Activated T-cell treated with anti-CD3 and anti-CD28 coated beads, Interleukin-2, amount 50 U/mL, for 48 hours (primary cell): ENCODE results near the gene SCN10A.

ENCODE experiments used
- DNase-seq, 2 experiments: peaks; one replicate each; pipeline ENCODE4 v3.0.0-alpha.2; 2020

Gene SCN10A

DNA sequence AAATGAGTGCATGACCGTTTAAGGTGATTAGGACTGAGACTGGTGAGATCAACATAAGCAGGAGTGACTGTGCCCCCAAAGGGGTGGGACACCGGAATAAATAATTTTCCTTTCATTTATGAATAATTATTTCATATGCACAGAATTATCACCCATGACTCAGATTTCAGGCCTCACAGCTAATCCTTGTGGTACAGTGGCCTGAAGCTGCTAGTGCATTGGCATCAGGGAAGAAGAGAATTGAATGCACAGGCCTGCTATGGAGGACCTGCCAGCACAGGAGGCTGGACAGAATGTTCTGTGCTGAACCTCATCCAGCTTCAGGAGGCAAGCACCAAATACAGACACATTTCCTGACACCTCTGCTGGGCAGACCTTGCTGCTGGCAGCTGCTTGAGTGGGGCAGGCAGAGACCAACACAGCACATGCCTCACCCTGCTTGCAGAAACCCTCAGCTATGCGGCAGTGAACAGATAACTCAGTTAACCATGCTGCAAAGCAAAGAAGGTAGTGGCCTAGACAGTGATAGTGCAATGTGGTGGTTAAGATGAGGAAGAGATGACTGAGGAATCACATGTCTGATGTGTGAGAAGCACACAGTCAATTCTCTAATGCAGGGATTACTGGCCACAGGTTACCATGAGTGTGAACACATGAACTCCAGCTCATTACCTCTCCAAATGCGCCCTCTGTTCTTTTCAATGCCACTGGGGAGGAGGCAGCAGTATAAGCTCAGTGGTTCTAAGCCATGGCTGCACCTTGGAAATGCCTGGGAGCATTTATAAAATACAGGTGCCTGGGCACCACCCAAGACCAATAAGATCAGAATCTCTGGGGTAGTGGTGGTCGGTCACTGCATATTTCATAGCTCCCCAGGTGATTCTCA lies 98.4 kb downstream of the SCN10A start:
- no peak for DNase-seq

- DNase-seq, result no peak
Observed at GRCh38 chr3:38713121-38713520, 102.9 kb downstream of the SCN10A start.

GRCh38 chr3:38711321-38711720 lies 104.7 kb downstream of the SCN10A start:
- DNase-seq, result no peak

GRCh38 chr3:38707730-38708129 lies 108.3 kb downstream of the SCN10A start:
- no peak for DNase-seq

- no peak for DNase-seq
Observed at GRCh38 chr3:38706961-38707360, 109.1 kb downstream of the SCN10A start.

- no peak for DNase-seq
Observed at GRCh38 chr3:38702231-38702630, 113.8 kb downstream of the SCN10A start.

- DNase-seq, result no peak
Observed at GRCh38 chr3:38698760-38699159, 117.3 kb downstream of the SCN10A start.

DNA sequence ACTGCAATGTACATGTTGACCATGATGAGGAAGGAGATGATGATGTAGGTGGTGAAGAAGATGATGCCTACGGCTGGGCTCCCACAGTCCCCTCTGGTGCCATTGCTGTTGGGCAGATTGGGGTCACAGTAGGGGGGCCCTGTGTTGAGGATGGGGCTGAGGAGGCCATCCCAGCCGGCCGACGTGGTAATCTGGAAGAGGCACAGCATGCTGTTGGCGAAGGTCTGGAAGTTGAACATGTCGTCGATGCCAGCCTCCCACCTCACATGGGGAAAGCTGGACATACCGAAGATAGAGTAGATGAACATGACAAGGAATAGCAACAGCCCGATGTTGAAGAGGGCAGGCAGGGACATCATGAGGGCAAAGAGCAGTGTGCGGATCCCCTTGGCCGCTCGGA lies 118.0 kb downstream of the SCN10A start:
- no peak for DNase-seq

DNA sequence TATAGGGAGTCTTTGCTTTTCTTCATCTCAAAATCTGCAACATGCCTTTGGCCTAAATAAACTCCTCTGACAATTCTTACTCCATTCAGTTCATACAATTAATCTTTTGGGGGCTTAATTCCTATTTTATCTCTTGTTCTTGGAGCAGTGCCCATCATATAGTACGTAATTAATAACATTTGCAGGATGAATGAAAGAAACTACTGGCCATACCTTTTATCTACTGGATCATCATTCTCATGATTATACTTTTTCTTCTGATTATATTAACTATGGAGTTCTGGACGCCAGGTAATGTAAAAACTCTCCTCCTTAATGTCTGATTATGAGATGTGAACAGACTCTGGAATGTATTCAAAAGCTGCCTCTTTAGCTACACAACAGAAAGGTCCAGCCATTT lies 120.0 kb downstream of the SCN10A start:
- DNase-seq, result no peak

GRCh38 chr3:38690185-38690584 lies 125.8 kb downstream of the SCN10A start:
- DNase-seq, result no peak

DNA sequence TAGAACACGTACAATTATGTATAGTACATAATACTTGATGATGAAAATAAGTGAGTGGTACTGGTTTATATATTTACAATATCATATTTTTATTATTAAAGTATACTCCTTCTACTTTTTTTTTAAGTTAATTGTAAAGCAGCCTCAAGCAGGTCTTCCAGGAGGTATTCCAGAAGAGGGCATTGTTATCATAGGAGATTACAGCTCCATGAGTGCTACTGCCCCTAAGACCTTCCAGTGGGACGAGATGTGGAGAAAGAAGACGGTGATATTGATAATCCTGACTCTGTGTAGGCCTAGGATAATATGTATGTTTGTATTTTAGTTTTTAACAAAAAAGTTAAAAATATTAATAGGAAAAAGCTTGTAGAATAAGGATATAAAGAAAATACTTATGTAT lies 126.2 kb downstream of the SCN10A start:
- no peak for DNase-seq

DNA sequence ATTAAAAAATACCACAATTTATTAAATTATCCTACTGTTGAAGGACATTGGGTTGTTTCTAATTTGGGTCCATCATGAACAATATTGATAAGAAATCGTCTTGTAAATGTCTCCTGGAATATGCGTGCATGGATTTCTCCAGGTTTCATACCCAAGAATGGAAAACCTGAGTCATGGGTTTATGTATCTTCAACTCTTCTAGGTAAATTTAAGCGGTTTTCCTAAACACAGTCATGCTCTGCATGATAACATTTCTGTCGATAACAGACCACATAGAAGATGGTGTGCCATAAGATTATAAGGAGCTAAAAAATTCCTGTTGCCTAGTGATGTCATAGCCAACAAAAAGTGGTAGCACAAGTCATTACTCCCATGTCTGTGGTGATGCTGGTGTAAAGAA lies 126.7 kb downstream of the SCN10A start:
- DNase-seq, result no peak

DNA sequence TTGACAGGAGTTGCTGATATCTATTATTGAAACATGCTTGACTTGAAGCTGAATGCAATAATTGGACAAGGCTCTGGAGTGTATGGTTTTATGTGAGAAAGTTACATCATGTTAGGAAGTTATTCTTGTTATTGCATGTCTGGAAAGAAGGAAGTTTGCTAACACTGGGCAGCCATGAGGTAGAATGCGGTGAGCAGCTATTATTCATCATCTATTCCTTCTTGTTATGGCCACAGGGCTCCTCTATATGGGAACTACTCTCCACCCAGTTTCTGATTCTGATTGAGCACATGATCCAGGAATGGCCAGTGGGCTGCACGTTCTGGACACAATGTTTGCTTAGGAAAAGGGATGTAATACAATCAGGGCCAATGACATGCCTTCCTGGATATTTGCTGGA lies 128.7 kb downstream of the SCN10A start:
- DNase-seq, result no peak

- DNase-seq, result no peak
Observed at GRCh38 chr3:38684546-38684945, 131.5 kb downstream of the SCN10A start.

DNA sequence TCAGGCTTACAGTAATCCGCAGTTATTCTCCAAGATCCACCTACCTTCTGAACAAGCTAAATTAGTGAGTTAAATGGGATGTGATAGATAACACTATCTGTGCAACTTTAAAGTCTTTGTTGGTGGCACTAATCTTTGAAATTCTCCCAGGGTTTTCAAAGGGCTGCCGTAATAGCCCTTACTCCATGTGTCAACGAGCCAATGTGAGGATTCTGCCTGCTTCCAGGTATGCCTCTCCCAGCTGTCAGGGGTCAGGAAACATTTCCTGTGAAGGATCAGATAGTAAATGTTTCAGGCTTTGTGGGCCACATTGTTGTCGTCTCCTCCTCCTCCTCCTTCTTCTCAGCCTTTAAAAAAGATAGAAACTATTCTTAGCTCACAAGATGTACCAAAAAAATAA lies 146.3 kb downstream of the SCN10A start:
- no peak for DNase-seq

GRCh38 chr3:38662544-38662943 lies 153.5 kb downstream of the SCN10A start:
- no peak for DNase-seq

DNA sequence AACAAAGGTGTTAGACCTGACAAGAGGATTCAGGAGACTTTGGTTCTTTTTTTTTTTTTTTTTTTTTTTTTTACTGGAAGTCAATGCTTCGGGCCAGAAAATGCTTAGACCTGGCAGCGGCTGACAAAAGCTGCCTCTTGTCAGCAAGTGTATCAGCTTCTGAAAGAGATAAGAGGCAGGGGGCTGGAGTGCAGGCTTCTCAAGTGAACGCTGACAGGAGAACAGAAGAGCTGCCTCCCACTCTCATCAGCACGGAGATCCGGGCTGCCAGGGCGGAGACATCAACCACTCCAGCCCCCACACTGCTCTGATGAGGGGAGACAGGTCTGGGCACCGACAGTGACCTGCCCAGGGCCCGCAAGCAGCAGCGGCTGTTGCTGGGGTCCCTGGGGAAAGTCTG lies 157.2 kb downstream of the SCN10A start:
- DNase-seq, result no peak

DNA sequence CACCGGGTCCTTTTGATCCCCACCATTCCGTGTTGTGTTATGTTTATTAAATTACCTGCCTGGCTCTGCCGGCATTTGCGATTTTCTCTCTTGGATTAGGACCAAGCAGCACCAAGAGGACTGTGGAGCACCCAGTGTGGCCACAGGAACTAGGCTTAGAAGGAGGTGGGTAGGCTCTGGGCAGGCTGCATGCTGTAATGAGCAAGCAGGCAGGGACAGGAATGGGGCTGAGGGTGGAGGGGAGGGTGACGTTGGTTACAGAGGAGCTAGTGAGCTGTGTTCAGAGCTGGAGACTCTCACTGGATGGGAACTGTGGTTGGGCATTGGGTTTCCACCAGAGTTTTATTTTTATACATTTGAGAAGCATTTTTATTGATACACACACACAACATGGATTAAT lies 158.6 kb downstream of the SCN10A start:
- DNase-seq, result no peak

GRCh38 chr3:38655708-38656300 lies 160.2 kb downstream of the SCN10A start:
- DNase-seq, result peak; percentile 26 to 31

GRCh38 chr3:38653685-38654537 lies 162.1 kb downstream of the SCN10A start:
- DNase-seq, result no peak

DNA sequence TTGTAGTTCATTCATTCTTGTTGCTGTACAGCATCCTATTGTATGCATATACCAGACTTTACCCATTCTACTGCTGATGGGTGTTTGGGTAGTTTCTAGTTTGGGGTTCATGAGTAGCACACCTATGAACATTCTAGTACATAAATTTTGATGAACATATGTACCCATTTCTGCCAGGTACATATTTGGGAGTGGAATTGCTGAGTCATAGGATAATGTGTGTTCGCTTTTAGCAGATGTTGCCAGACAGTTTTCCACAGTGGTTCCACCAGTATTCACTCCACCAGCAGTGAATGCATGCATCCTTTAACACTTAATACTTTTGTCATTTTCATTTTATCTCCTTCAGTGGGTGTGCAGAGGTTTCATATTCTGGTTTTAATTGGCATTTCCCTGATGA lies 163.1 kb downstream of the SCN10A start:
- no peak for DNase-seq

GRCh38 chr3:38651153-38651789 lies 164.7 kb downstream of the SCN10A start:
- DNase-seq, result peak; percentile 79 to 84
